WI38 (cell line): ENCODE results near the gene CUX1.

Experiments
- H3K4me3 ChIP-seq: 2 replicates; pipeline ENCODE4 v1.5.1; 2011; ENCODE audit warnings: low read depth, mild to moderate bottlenecking, control low read depth, low read length
- CTCF ChIP-seq: IDR thresholded peaks from 2 replicates; pipeline ENCODE4 v1.5.1; 2012; ENCODE audit warnings: low read depth, mild to moderate bottlenecking, control low read depth, low read length

Gene CUX1

GRCh38 chr7:102264367-102264891 is 447.0 kb downstream of the CUX1 start:
- no peak overlapping the region for H3K4me3 ChIP-seq
- no peak for TF ChIP-seq CTCF

DNA sequence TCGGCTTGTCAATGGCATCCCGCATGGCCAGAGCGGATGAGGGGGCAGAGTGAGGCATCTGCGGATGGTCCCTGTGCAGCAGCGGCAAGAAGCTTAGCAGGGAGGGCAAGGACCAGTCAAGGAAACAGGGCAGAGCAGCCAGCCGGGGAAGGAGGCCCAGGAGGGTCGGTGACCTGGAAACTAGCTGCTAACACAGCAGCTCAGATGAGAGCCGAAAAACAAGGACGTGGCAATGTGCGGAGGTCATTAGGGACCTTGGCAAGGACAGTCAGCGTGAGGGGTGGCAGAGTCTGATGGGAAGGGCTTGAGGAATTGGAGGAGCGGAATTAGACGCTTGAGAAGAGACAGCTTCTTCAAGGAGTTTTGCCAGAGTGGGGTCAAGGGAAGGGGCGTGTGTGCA is 449.1 kb downstream of the CUX1 start:
- TF ChIP-seq CTCF = no peak

DNA sequence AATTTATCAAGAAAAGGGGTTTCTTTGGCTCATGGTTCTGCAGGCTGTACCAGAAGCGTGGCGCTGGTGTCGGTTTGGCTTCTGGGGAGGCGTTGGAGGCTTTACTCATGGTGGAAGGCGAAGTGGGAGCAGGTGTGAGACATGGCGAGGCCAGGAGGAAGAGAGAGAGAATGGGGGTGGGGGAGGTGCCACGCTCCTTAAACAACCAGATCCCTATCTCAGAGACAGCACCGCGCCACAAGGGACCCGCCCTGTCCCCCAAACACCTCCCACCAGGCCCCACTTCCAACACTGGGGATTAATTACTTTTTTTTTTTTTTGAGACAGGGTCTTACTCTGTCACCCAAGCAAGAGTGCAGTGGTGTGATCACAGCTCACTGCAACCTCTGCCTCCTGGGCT is 451.2 kb downstream of the CUX1 start:
- TF ChIP-seq CTCF = no peak
- no peak overlapping the region for H3K4me3 ChIP-seq

More for the DNA sequence above, 449.1 kb downstream of the CUX1 start:
- no peak overlapping the region for H3K4me3 ChIP-seq

DNA sequence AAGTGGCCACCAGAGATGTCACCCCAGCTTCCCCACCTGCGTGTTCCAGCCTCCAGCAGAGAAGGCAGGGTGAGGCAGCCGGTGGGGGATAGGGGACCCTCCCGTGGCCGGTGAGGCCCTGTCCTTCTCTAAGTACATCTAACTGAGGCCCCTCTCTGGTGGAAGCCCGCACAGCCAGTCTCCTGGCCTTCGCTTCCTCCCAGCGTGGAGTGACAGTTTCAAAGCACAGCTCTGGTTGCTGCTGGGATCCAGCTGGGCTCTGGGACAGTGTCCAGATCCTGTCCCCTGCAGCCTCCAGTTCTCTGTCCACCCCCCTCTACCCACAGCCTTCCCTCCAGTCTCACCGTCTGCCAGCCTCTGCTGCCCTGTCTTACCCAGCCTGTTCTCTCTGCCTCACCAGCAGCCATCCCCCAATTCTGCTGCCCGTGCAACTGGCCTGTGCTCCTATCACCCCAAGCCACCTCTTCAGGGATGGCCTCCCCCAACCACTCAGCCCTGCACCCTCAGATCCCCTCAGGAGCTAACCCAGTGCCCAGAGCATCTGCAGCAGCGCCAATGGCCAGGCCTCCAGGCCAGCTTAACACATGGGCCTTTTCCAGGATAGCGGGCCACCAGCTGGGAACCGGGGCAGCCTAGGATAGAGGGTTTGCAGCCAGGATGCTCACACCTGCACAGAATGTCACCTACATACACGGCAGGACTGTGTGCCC is 452.9 kb downstream of the CUX1 start:
- no peak overlapping the region for H3K4me3 ChIP-seq

DNA sequence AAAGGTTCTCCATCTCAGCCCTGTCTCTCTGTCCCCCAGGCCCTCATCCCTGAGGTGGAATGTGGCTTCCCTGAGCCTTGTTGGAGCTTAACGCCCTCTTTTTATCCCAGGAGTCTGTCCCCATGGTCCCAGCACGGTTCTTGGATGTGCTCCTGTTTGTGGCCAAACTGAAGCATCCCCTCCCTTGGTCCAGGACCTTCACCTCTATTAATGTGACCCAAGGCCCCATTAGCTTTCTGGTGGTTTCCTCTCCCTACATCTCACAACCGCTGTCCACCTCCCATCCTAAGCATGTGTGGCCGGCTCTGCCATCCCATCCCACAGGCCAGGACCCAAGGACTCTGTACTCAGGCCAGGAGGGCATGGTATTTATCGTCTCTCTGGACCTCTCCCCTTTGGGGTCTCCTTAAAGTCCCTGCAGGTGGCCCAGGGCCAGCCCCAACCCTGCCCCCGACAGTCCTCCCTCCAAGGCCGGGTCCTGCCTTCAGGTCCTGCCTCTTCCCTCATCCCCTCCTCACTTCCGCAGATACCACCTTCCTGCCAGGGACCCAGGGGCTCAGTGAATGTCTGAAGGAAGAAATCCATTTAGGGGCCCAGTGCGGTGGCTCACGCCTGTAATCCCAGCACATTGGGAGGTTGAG is 453.9 kb downstream of the CUX1 start:
- H3K4me3 ChIP-seq = no peak overlapping the region
- TF ChIP-seq CTCF = no peak

More for the DNA sequence above, 452.9 kb downstream of the CUX1 start:
- TF ChIP-seq CTCF = no peak

GRCh38 chr7:102272075-102272916 is 454.9 kb downstream of the CUX1 start:
- peak; percentile 93 for TF ChIP-seq CTCF
- no peak overlapping the region for H3K4me3 ChIP-seq
